ENCODE results near the gene MTHFR. TPM values are rescaled to one million over a fixed set of nuclear protein-coding genes. Genes with fewer than 3 reads are reported as not detected.

Gene MTHFR
- total RNA-seq, 1 experiment from 2014 or later, result 22.2 TPM

DNA sequence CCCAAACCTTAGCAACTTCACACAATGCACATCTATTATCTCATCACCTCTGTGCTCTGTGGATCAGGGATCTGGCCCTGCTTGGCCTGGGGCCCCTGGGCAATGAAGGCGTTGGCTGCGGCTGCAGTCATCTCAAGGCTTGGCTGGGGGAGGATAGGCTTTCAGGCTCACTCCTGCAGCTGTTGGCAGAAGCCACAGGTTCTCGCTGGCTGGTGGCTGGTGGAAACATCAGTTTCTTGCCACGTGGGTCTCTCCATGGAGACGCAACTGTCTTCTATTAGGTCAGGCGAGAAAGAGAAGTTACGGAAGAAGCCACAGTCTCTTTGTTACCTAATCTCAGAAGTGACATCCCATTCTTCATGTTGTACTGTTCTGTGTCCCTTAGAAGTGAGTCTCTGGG lies 45.4 kb upstream of the MTHFR start:
- DNase-seq, result no peak
- Histone ChIP-seq H3K36me3 (ENCODE audit: low read depth) (no peaks in the 10 kb centered on the region), H4K20me1 (ENCODE audit: insufficient read depth) (no peaks in the 10 kb centered on the region), H3F3A (ENCODE audit: insufficient read depth, low read depth) (no peaks in the 10 kb centered on the region), H3K27ac (no peak overlapping the region), H3K4me2 (no peak overlapping the region), H3K79me2 (ENCODE audit: low read depth) (no peaks in the 10 kb centered on the region), H3K4me3 (no peak overlapping the region), H2AFZ (no peak overlapping the region), H3K27me3 (ENCODE audit: insufficient read depth, low read depth) (peaks cover 49% of the 10 kb centered on the region), H3K9me2 (ENCODE audit: insufficient read depth) (no peaks in the 10 kb centered on the region), H3K9me3 (ENCODE audit: insufficient read depth, low read depth) (no peaks in the 10 kb centered on the region), H3K4me1 (replicated peaks; ENCODE audit: insufficient read depth) (no peaks in the 10 kb centered on the region)
- ChIA-PET POLR2A (ENCODE audit: unreplicated experiment) (no interaction called here), CTCF (interaction anchor here (0.6 kb wide), 1 partner anchor 75 kb away, joined by 4 read pairs; no protein-coding TSS in a partner anchor)
- BruUV-seq (replicated peaks), result no TSS peak
- intact Hi-C loops (cut with micrococcal nuclease; ENCODE audit: unreplicated experiment), result no loop called here
- TF ChIP-seq, protein P1, sequence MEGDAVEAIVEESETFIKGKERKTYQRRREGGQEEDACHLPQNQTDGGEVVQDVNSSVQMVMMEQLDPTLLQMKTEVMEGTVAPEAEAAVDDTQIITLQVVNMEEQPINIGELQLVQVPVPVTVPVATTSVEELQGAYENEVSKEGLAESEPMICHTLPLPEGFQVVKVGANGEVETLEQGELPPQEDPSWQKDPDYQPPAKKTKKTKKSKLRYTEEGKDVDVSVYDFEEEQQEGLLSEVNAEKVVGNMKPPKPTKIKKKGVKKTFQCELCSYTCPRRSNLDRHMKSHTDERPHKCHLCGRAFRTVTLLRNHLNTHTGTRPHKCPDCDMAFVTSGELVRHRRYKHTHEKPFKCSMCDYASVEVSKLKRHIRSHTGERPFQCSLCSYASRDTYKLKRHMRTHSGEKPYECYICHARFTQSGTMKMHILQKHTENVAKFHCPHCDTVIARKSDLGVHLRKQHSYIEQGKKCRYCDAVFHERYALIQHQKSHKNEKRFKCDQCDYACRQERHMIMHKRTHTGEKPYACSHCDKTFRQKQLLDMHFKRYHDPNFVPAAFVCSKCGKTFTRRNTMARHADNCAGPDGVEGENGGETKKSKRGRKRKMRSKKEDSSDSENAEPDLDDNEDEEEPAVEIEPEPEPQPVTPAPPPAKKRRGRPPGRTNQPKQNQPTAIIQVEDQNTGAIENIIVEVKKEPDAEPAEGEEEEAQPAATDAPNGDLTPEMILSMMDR (conservative IDR thresholded peaks at IDR 0.05), result no peak
- TF ChIP-seq EZH2 (IDR thresholded peaks at IDR 0.05; ENCODE audit: low read depth), result no peak

DNA sequence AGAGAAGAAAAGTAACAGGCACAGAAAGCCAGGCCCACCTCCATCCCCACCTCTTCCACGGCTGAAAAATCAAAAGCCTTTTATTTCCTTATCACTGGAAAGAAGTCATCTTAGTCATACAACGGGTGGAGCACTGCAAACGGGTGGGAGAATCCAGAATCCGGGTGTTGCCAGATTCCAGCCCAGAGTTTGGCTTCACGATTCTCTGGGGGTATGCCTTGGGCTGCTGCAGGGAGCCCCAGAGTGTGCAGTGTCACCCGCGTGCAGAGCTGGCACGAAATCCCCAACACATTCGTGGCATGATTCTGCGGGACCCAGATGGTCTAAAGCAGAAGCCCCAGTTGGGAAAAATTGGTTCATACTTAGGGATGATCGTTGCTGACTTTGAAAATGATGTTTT lies 44.4 kb upstream of the MTHFR start:
- Histone ChIP-seq H3K9me3 (ENCODE audit: insufficient read depth, low read depth) (no peaks in the 10 kb centered on the region), H3K4me2 (no peak overlapping the region), H2AFZ (no peak overlapping the region), H3K4me3 (no peak overlapping the region), H3K36me3 (ENCODE audit: low read depth) (no peaks in the 10 kb centered on the region), H3K27ac (no peak overlapping the region), H4K20me1 (ENCODE audit: insufficient read depth) (no peaks in the 10 kb centered on the region), H3K79me2 (ENCODE audit: low read depth) (no peaks in the 10 kb centered on the region), H3F3A (ENCODE audit: insufficient read depth, low read depth) (no peaks in the 10 kb centered on the region), H3K4me1 (replicated peaks; ENCODE audit: insufficient read depth) (no peaks in the 10 kb centered on the region), H3K9me2 (ENCODE audit: insufficient read depth) (no peaks in the 10 kb centered on the region), H3K27me3 (ENCODE audit: insufficient read depth, low read depth) (peaks cover 43% of the 10 kb centered on the region)
- DNase-seq, result no peak
- intact Hi-C loops (cut with micrococcal nuclease; ENCODE audit: unreplicated experiment), result no loop called here
- CTCF ChIA-PET, result interaction anchor here (0.6 kb wide), 1 partner anchor 46 kb away, joined by 6 read pairs; no protein-coding TSS in a partner anchor
- BruUV-seq (replicated peaks), result no TSS peak
- TF ChIP-seq EZH2 (IDR thresholded peaks at IDR 0.05; ENCODE audit: low read depth), result no peak
- TF ChIP-seq, protein P1 (conservative IDR thresholded peaks at IDR 0.05), result no peak
- POLR2A ChIA-PET (ENCODE audit: unreplicated experiment), result no interaction called here

DNA sequence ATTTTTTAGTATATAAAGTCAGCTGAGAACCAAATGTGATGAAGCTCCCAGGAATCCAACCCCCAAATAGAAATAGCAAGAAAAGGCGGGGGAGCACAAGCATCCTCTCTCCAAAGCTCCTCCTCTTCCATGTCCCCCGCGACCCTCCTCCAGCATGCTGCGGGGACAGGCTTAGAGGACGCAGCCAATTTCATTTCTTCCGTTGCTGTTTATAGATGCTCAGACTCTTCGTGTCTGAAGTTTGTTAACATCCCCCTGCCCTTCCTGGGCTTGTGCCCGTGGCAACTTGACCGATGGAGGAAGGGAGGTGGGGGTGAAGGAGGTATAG lies 42.6 kb upstream of the MTHFR start:
- Histone ChIP-seq H3K36me3 (ENCODE audit: low read depth) (no peaks in the 10 kb centered on the region), H3K79me2 (ENCODE audit: low read depth) (no peaks in the 10 kb centered on the region), H4K20me1 (ENCODE audit: insufficient read depth) (no peaks in the 10 kb centered on the region), H3K4me2 (no peak overlapping the region), H3K9me2 (ENCODE audit: insufficient read depth) (no peaks in the 10 kb centered on the region), H3K4me1 (replicated peaks; ENCODE audit: insufficient read depth) (no peaks in the 10 kb centered on the region), H3F3A (ENCODE audit: insufficient read depth, low read depth) (no peaks in the 10 kb centered on the region), H3K9me3 (ENCODE audit: insufficient read depth, low read depth) (no peaks in the 10 kb centered on the region), H3K27ac (no peak overlapping the region), H2AFZ (no peak overlapping the region), H3K4me3 (no peak overlapping the region), H3K27me3 (ENCODE audit: insufficient read depth, low read depth) (peaks cover 29% of the 10 kb centered on the region)
- CTCF ChIA-PET, result no interaction called here
- POLR2A ChIA-PET (ENCODE audit: unreplicated experiment), result no interaction called here
- DNase-seq, result no peak
- intact Hi-C loops (cut with micrococcal nuclease; ENCODE audit: unreplicated experiment), result no loop called here
- no peak for TF ChIP-seq EZH2 (IDR thresholded peaks at IDR 0.05; ENCODE audit: low read depth)
- TF ChIP-seq, protein P1 (conservative IDR thresholded peaks at IDR 0.05), result no peak
- BruUV-seq (replicated peaks), result no TSS peak

All from PC-9 (cell line).